Measurements from ENCODE around the gene GNG7. TPM values are rescaled to one million over a fixed set of nuclear protein-coding genes. Genes with fewer than 3 reads are reported as not detected.

GNG7 gene
- polyA plus RNA-seq, 1 of the 3 experiments (the other 2 are of a cell fraction), result 2.2 TPM

DNA sequence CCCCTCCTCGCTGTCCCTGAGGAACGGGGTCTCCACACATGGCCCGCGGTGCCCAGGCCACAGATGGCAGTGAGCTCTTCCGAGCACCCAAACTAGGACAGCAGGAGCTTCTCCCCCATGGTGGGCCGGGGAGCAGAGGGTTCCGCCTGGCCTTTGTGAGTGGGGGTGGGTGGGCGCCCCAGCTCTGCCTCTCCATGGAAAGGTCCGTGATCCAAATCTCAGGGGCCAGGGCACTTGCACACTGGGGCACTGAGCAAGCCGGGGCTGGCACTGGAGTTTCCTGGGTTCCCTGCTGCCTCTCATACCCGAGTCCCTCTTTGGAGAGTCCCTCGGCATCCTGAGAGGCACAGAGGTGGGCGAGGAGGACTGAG, 20.8 kb upstream of the GNG7 start:
- DNase-seq, result no peak
- peak overlapping the region; percentile 58; the same call in 1 of the 2 replicates for H3K4me2 ChIP-seq
- H3K4me3 ChIP-seq (ENCODE audit: low read depth in 2 of 2, low read length in 1 of 2), result no peak overlapping the region
- no peaks in the 10 kb centered on the region for H3F3A ChIP-seq (replicated peaks; ENCODE audit: insufficient read depth)
- H4K20me1 ChIP-seq (ENCODE audit: insufficient read depth), result no peaks in the 10 kb centered on the region
- 0 out of 2 replicates have a peak overlapping the region, but pooled peaks have one; percentile 24 for H3K9ac ChIP-seq
- H3K4me1 ChIP-seq (ENCODE audit: control insufficient read depth in 1 of 2, insufficient read depth in 2 of 2, low read depth in 1 of 2, low read length in 1 of 2), result peaks cover 15 to 21% of the 10 kb centered on the region in 2 experiments; a peak in 3 of 4 replicates
- ChIA-PET POLR2A (interaction anchor here (0.5 kb wide), 1 partner anchor 15 kb away, joined by 3 read pairs; no protein-coding TSS in a partner anchor), CTCF (interaction anchor here (1.1 to 2.9 kb wide), 3 partner anchors 12 to 26 kb away, joined by 3 to 14 read pairs (median 4); no protein-coding TSS in a partner anchor)
- no peaks in the 10 kb centered on the region for H3K79me2 ChIP-seq (ENCODE audit: insufficient read depth)
- no peaks in the 10 kb centered on the region for H3K9me3 ChIP-seq
- no peaks in the 10 kb centered on the region for H3K36me3 ChIP-seq (replicated peaks in 1 of 2; ENCODE audit: control insufficient read depth in 1 of 2, insufficient read depth in 2 of 2, low read length in 1 of 2)
- WGBS (ENCODE audit: low lambda C conversion rate), result 91% methylated on average over 6 of the region's 13 CpGs
- no peaks in the 10 kb centered on the region for H3K9me2 ChIP-seq
- TF ChIP-seq JUND (IDR thresholded peaks at IDR 0.05) (no peak), USF2 (IDR thresholded peaks at IDR 0.05; ENCODE audit: borderline replicate concordance, low read depth, low read length) (no peak), EP300 (IDR thresholded peaks at IDR 0.05; ENCODE audit: borderline replicate concordance in 1 of 2, low read depth in 1 of 2, low read length in 1 of 2) (no peak), NFIC (IDR thresholded peaks at IDR 0.05; ENCODE audit: borderline replicate concordance) (no peak), USF1 (IDR thresholded peaks at IDR 0.05; ENCODE audit: borderline replicate concordance, low read depth) (no peak), GATA2 (CRISPR knock-in tag; IDR thresholded peaks at IDR 0.05) (no peak), SIN3A (IDR thresholded peaks at IDR 0.05; ENCODE audit: borderline replicate concordance, low read depth, low read length) (no peak), RCOR1 (IDR thresholded peaks at IDR 0.05; ENCODE audit: low read length) (no peak), TCF12 (IDR thresholded peaks at IDR 0.05) (no peak)
- TF ChIP-seq, protein P1, sequence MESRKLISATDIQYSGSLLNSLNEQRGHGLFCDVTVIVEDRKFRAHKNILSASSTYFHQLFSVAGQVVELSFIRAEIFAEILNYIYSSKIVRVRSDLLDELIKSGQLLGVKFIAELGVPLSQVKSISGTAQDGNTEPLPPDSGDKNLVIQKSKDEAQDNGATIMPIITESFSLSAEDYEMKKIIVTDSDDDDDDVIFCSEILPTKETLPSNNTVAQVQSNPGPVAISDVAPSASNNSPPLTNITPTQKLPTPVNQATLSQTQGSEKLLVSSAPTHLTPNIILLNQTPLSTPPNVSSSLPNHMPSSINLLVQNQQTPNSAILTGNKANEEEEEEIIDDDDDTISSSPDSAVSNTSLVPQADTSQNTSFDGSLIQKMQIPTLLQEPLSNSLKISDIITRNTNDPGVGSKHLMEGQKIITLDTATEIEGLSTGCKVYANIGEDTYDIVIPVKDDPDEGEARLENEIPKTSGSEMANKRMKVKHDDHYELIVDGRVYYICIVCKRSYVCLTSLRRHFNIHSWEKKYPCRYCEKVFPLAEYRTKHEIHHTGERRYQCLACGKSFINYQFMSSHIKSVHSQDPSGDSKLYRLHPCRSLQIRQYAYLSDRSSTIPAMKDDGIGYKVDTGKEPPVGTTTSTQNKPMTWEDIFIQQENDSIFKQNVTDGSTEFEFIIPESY (IDR thresholded peaks at IDR 0.05; ENCODE audit: borderline replicate concordance, low read depth), result no peak
- TF ChIP-seq, protein P2, sequence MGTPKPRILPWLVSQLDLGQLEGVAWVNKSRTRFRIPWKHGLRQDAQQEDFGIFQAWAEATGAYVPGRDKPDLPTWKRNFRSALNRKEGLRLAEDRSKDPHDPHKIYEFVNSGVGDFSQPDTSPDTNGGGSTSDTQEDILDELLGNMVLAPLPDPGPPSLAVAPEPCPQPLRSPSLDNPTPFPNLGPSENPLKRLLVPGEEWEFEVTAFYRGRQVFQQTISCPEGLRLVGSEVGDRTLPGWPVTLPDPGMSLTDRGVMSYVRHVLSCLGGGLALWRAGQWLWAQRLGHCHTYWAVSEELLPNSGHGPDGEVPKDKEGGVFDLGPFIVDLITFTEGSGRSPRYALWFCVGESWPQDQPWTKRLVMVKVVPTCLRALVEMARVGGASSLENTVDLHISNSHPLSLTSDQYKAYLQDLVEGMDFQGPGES (IDR thresholded peaks at IDR 0.05; ENCODE audit: low read depth, low read length), result no peak
- peak overlapping the region in 1 of 2 experiments; percentile 23; a peak in 1 of 4 replicates for H3K27ac ChIP-seq (ENCODE audit: low read depth in 2 of 2, low read length in 1 of 2)
- no peaks in the 10 kb centered on the region for H3K27me3 ChIP-seq (ENCODE audit: insufficient read depth)
- H2AFZ ChIP-seq (ENCODE audit: low read depth), result no peak overlapping the region; the same call in 1 of the 2 replicates
